Kidney (tissue), 22 donors: ENCODE measurements around the gene HOGA1. TPM values are rescaled to one million over a fixed set of nuclear protein-coding genes. Genes with fewer than 3 reads are reported as not detected.

Experiments
- DNase-seq, 5 donors: peaks; one replicate each; pipeline ENCODE4 v3.0.0-alpha.2; 2013 to 2020
- FAIRE-seq: peaks from 2 replicates; lab custom pipeline; 2012; peaks lifted over from hg19 to GRCh38; lab: Jason Lieb, UNC
- H3K27ac ChIP-seq, 2 donors: one replicate each; pipeline ENCODE4 v1.7.0; 2013; ENCODE audit warnings: low read depth in 2 of 2, low read length in 2 of 2, inconsistent platforms in 1 of 2
- H3K27me3 ChIP-seq: one replicate; pipeline ENCODE4 v1.7.1; 2013; ENCODE audit warnings: low read length, inconsistent platforms; ENCODE audit not compliant: control insufficient read depth, insufficient read depth
- H3K36me3 ChIP-seq, 3 donors: one replicate each; pipeline versions ENCODE4 v1.7.0 to v1.7.1; 2013; ENCODE audit warnings: low read length in 3 of 3, control low read depth in 1 of 3, inconsistent platforms in 1 of 3; ENCODE audit not compliant: insufficient read depth in 3 of 3, control insufficient read depth in 2 of 3
- H3K4me1 ChIP-seq, 3 donors: one replicate each; pipeline versions ENCODE4 v1.7.0 to v1.7.1; 2013; ENCODE audit warnings: low read length in 3 of 3, inconsistent platforms in 1 of 3, low read depth in 1 of 3; ENCODE audit not compliant: control insufficient read depth in 2 of 3, insufficient read depth in 2 of 3
- H3K4me3 ChIP-seq, 3 donors: one replicate each; pipeline versions ENCODE4 v1.7.0 to v1.8.1; 2013; ENCODE audit warnings: low read length in 3 of 3, control low read depth in 1 of 3, inconsistent platforms in 1 of 3
- H3K9ac ChIP-seq, 3 donors: one replicate each; pipeline versions ENCODE4 v1.7.0 to v1.7.1; 2013; ENCODE audit warnings: low read length in 3 of 3, control low read depth in 1 of 3, inconsistent platforms in 1 of 3
- H3K9me3 ChIP-seq, 3 donors: one replicate each; pipeline versions ENCODE4 v1.7.0 to v1.7.1; 2013; ENCODE audit warnings: low read length in 3 of 3, control low read depth in 1 of 3, inconsistent platforms in 1 of 3; ENCODE audit not compliant: control insufficient read depth in 2 of 3, insufficient read depth in 1 of 3
- intact Hi-C: fragments of 100-400 bp; cut with DNase I; formaldehyde crosslinking; loops from one replicate; pipeline ENCODE4 v1.11.1; 2022
- long read RNA-seq, 10 donors: library from polyadenylated mRNA in 1 of 10; unstranded in 1 of 10; transcript quantifications; one replicate each; pipeline ENCODE4 v2.0.0 and lab custom pipeline, GENCODE V29; 2021 to 2026
- polyA plus RNA-seq: library from polyadenylated mRNA; stranded (reverse); fragments of 350-450 nt; fragmentation: Illumina TruSeq; extraction: RNeasy Lipid Tissue Mini Kit (QIAGEN cat#74804); gene quantifications from one replicate; pipeline ENCODE4 v1.2.3, GENCODE V29; 2014; ENCODE audit warnings: low read depth, low replicate concordance; ENCODE audit not compliant: insufficient read depth
- total RNA-seq: library from RNA; stranded (reverse); fragmentation: NEBNext Ultra II Directional; extraction: Animal tissue kit (Norgen Biotek cat#: 25700); gene quantifications from one replicate; pipeline ENCODE4 v1.2.1, GENCODE V29; 2021
- TF ChIP-seq, protein P1 (sequence below): IDR thresholded peaks from 3 replicates; pipeline ENCODE4 v1.5.1; 2012; ENCODE audit warnings: mild to moderate bottlenecking, moderate library complexity, borderline replicate concordance; ENCODE audit not compliant: insufficient read depth; ENCODE audit errors: extremely low read depth
- donor health status: control.
- donor health status: control.
- donor health status: control.
- donor health status: control.
- donor health status: control.
- donor health status: DM: yes; HTN: yes; CAD: no.
- donor health status: Normal renal cell carcinoma (clear cell type).

Gene HOGA1
- 28.8 TPM for total RNA-seq
- 100 TPM for polyA plus RNA-seq
- long read RNA-seq, donor 1, result 0 reads
- long read RNA-seq, donor 2, transcript HOGA1-203 (3 exons, 1,999 nt), result major isoform, 6 of 10 reads
- long read RNA-seq, donor 2, partial matches to known transcripts, result 0 of 10 reads
- long read RNA-seq, donor 2, other reads (novel, unspliced or antisense), result 0 of 10 reads
- long read RNA-seq, donor 3, partial matches to known transcripts, result 0 of 7 reads
- long read RNA-seq, donor 3, other reads (novel, unspliced or antisense), result 0 of 7 reads
- long read RNA-seq, donor 4, partial matches to known transcripts, result 0 of 6 reads
- long read RNA-seq, donor 4, other reads (novel, unspliced or antisense), result 0 of 6 reads
- long read RNA-seq, donor 5, result 0 reads
- long read RNA-seq, donor 6, partial matches to known transcripts, result 0 of 4 reads
- long read RNA-seq, donor 6, other reads (novel, unspliced or antisense), result 0 of 4 reads
- long read RNA-seq, donor 7, transcript HOGA1-202 (7 exons, 2,488 nt), result major isoform, 13 of 25 reads
- long read RNA-seq, donor 7, partial matches to known transcripts, result 4 of 25 reads
- long read RNA-seq, donor 7, other reads (novel, unspliced or antisense), result 5 of 25 reads
- long read RNA-seq, donor 8, partial matches to known transcripts, result 0 of 3 reads
- long read RNA-seq, donor 8, other reads (novel, unspliced or antisense), result 0 of 3 reads
- long read RNA-seq, donor 9, partial matches to known transcripts, result 0 of 2 reads
- long read RNA-seq, donor 9, other reads (novel, unspliced or antisense), result 0 of 2 reads
- long read RNA-seq, donor 10, transcript HOGA1-202 (7 exons, 2,488 nt), result major isoform, 5 of 8 reads
- long read RNA-seq, donor 10, partial matches to known transcripts, result 0 of 8 reads
- long read RNA-seq, donor 10, other reads (novel, unspliced or antisense), result 0 of 8 reads

DNA sequence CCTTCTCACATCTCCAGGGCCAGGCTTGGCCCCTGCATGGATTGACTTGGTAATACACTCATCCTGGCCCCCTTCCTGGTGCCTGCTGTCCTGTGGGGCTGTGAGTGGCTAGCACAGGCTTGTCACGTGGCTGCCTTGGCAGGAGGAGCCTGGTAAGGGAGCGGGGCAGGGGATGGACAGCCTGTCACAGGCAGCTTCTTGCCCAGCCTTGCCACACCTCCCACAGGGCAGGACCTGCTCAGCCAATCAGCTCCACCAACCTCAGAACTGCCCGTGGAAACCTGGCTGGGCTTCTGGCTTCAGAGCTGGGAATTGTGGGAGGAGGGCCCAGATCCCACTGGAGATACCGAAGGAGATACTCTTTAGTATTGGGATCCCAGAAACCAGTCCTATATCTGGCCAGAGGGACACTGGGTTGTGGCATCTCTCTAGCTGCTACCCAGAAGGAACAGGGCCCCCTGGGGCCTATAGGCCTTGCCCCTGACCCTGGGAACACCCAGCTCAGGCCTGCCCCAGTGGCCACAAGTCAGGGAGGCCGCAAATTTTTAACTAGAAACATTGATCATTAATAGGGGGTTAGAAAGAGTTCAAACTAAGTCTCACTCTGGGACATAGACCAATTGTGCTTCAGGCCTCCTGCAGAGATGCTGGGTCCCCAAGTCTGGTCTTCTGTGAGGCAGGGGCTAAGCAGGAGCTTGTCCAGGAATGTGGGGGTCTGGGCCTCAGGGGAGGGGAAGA, at the start of gene HOGA1:
TSS of gene HOGA1 (plus strand) at position 330 of the 738 bp plus-strand sequence. CDS start at position 645, 315 bp downstream.
- H3K9ac ChIP-seq, result peak within 1 kb of the TSS in 1 of 3 donors; percentile 86
- H3K27ac ChIP-seq, result peak within 1 kb of the TSS; percentile 94 to 95
- no peaks in the 10 kb centered on the region for H3K9me3 ChIP-seq
- FAIRE-seq (peak; percentile 21), DNase-seq (peak; percentile 86 to 95 (median 88))
- H3K4me3 ChIP-seq, result peak within 1 kb of the TSS in 2 of 3 donors; percentile 40 to 76
- intact Hi-C loops, result no loop called here
- H3K36me3 ChIP-seq, result no peaks in the 10 kb centered on the region
- TF ChIP-seq, protein P1, sequence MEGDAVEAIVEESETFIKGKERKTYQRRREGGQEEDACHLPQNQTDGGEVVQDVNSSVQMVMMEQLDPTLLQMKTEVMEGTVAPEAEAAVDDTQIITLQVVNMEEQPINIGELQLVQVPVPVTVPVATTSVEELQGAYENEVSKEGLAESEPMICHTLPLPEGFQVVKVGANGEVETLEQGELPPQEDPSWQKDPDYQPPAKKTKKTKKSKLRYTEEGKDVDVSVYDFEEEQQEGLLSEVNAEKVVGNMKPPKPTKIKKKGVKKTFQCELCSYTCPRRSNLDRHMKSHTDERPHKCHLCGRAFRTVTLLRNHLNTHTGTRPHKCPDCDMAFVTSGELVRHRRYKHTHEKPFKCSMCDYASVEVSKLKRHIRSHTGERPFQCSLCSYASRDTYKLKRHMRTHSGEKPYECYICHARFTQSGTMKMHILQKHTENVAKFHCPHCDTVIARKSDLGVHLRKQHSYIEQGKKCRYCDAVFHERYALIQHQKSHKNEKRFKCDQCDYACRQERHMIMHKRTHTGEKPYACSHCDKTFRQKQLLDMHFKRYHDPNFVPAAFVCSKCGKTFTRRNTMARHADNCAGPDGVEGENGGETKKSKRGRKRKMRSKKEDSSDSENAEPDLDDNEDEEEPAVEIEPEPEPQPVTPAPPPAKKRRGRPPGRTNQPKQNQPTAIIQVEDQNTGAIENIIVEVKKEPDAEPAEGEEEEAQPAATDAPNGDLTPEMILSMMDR, result no peak
- no peaks in the 10 kb centered on the region for H3K27me3 ChIP-seq
- peaks cover 0 to 32% (median 17%) of the 10 kb centered on the region in 3 donors for H3K4me1 ChIP-seq

DNA sequence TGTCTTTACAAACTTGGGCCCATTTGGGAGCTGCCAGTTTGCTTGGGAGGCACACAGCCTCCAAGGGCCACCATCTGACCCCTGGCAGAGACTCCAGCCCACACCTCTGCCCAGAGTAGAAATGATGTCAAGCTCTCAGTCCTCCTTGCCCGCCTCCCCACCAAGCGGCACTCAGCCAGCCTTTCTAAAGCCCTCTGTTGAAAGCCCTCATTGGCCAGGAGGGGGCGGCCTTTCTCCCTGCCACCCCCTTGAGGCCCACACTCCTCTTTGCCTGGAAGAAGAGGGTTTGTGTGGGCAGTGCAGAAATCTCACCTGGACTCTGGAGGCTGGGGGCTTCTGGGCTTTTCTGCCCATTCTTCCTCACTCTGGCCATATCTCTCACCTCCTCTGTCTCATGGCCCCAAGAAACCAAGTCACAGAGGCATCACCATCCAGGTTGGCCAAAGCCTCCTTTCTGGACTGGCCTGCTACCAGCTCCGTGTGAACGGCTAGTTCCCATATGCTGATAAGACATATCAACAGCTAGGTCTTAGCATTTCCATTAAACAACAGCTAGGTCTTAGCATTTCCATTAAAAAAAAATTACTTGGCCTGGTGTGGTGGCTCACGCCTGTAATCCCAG, 49.3 kb upstream of the HOGA1 start:
- Histone ChIP-seq H3K4me1 (peaks cover 0 to 12% (median 9%) of the 10 kb centered on the region in 3 donors), H3K27me3 (no peaks in the 10 kb centered on the region), H3K9me3 (no peaks in the 10 kb centered on the region), H3K27ac (no peak overlapping the region), H3K4me3 (no peak overlapping the region), H3K9ac (no peak overlapping the region), H3K36me3 (no peaks in the 10 kb centered on the region)
- TF ChIP-seq, protein P1, result peak; percentile 36
- DNase-seq, result no peak
- FAIRE-seq, result no peak
- intact Hi-C loops, result no loop called here

DNA sequence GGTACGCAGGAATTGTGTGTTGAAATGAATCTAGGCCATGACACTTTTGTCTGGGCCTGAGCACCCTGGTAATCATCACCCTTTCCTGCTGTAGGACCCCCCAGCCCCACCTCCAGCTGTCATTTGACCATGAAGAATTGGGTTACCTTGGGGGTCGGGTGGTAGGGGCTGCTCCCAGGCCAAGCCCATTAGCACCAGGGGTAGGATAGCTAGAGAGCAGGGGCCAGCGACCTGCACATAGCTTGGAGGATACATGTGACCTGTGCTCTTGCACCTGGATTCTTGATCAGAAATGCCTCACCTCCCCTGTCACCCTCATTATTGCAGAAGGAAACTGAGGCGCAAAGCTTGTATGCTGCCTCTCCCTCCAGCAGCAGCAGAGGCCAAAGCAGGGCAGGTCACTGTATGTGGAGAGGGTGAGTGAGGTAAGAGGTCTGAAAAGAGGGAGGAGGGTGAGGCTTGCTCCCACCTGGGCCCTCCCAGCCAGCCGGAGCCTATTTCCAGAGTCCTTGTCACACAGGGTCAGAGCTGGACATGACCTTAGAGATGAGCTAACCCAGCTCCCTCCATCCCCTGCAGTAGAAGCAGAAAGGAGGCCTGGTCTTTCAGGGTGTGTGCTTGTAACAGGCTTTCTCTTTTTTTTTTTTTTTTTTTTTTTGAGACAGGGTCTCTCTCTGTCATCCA, 46.9 kb upstream of the HOGA1 start:
- H3K4me1 ChIP-seq, result peaks cover 2 to 15% (median 9%) of the 10 kb centered on the region in 3 donors
- DNase-seq, result no peak

More for the DNA sequence above, 46.9 kb upstream of the HOGA1 start:
- Histone ChIP-seq H3K27me3 (no peaks in the 10 kb centered on the region), H3K9ac (no peak overlapping the region), H3K4me3 (no peak overlapping the region), H3K27ac (no peak overlapping the region), H3K36me3 (no peaks in the 10 kb centered on the region), H3K9me3 (no peaks in the 10 kb centered on the region)
- FAIRE-seq, result no peak
- intact Hi-C loops, result no loop called here
- TF ChIP-seq, protein P1, result no peak
